Coronary artery (tissue), 2 donors: Measurements from ENCODE around the gene SORCS1.
"Not testable (repeated sequence)": the region's sequence is repeated elsewhere in the genome, so short reads cannot be mapped to it uniquely, and the experiment has no call there.

Experiments used
- DNase-seq: peaks from one replicate; pipeline ENCODE4 v3.0.0-alpha.2; 2017; ENCODE audit warnings: low spot score
- H3K27ac ChIP-seq, 2 donors: fragments of 200-600 bp; sonication (generic); one replicate each; pipeline ENCODE4 v1.5.1; 2016 to 2019
- H3K4me3 ChIP-seq: fragments of 200-600 bp; sonication (generic); 2 replicates; pipeline ENCODE4 v1.5.1; 2016; ENCODE audit warnings: mild to moderate bottlenecking, moderate library complexity
- CTCF ChIP-seq: fragments of 200-600 bp; sonication (generic); IDR thresholded peaks from one replicate; pipeline ENCODE4 v1.5.1; 2019; ENCODE audit warnings: antibody characterized with exemption

The SORCS1 gene

GRCh38 chr10:107031931-107032699, 132.4 kb downstream of the SORCS1 start:
- TF ChIP-seq CTCF = no peak
- no peak overlapping the region for H3K27ac ChIP-seq
- DNase-seq = no peak
- no peak overlapping the region for H3K4me3 ChIP-seq

- H3K27ac ChIP-seq = no peak overlapping the region
- TF ChIP-seq CTCF = no peak
- no peak for DNase-seq
- no peak overlapping the region for H3K4me3 ChIP-seq
These were observed 136.3 kb downstream of the SORCS1 start for GRCh38 chr10:107028236-107028635.

- no peak for DNase-seq
- no peak overlapping the region for H3K27ac ChIP-seq
- no peak for TF ChIP-seq CTCF
- no peak overlapping the region for H3K4me3 ChIP-seq
These were observed 138.8 kb downstream of the SORCS1 start for GRCh38 chr10:107025676-107026075.

- H3K4me3 ChIP-seq, DNase-seq, H3K27ac ChIP-seq: not testable (repeated sequence)
These were observed 140.5 kb downstream of the SORCS1 start for GRCh38 chr10:107024033-107024432.

GRCh38 chr10:107022600-107023354, 141.7 kb downstream of the SORCS1 start:
- no peak for DNase-seq
- TF ChIP-seq CTCF = no peak
- Histone ChIP-seq H3K27ac (no peak overlapping the region), H3K4me3 (no peak overlapping the region)

- no peak for TF ChIP-seq CTCF
- Histone ChIP-seq H3K4me3 (no peak overlapping the region), H3K27ac (no peak overlapping the region)
- DNase-seq = no peak
These were observed 145.4 kb downstream of the SORCS1 start for GRCh38 chr10:107019154-107019553.

GRCh38 chr10:107013258-107014006, 151.1 kb downstream of the SORCS1 start:
- no peak for DNase-seq
- TF ChIP-seq CTCF = no peak
- Histone ChIP-seq H3K4me3 (no peak overlapping the region), H3K27ac (no peak overlapping the region)
